NT2/D1 (cell line): Measurements from ENCODE around the gene DLEU7.

Source experiments
- SUZ12 ChIP-seq: IDR thresholded peaks from 2 replicates; pipeline ENCODE4 v1.6.1; 2011; ENCODE audit not compliant: insufficient read length, insufficient read depth; ENCODE audit errors: extremely low read depth
- YY1 ChIP-seq: IDR thresholded peaks from 2 replicates; pipeline ENCODE4 v1.6.1; 2011; ENCODE audit not compliant: insufficient read length, insufficient read depth
- ZNF274 ChIP-seq: IDR thresholded peaks from 2 replicates; pipeline ENCODE4 v1.6.1; 2011; ENCODE audit warnings: mild to moderate bottlenecking, low read depth, low read length

- TF ChIP-seq YY1 (no peak), ZNF274 (no peak), SUZ12 (no peak)
Observed at GRCh38 chr13:50887151-50887550, 43.7 kb upstream of the DLEU7 start.
